SW480 (cell line): ENCODE data around the gene GLRB.
A peak's percentile ranks its signal among the peaks of the same experiment; 100 is the strongest.
"Not testable (repeated sequence)": the region's sequence is repeated elsewhere in the genome, so short reads cannot be mapped to it uniquely, and the experiment has no call there.

Source experiments
- DNase-seq: peaks from one replicate; pipeline ENCODE4 v3.0.0-alpha.2; 2016; ENCODE audit warnings: low spot score

The GLRB gene

DNA sequence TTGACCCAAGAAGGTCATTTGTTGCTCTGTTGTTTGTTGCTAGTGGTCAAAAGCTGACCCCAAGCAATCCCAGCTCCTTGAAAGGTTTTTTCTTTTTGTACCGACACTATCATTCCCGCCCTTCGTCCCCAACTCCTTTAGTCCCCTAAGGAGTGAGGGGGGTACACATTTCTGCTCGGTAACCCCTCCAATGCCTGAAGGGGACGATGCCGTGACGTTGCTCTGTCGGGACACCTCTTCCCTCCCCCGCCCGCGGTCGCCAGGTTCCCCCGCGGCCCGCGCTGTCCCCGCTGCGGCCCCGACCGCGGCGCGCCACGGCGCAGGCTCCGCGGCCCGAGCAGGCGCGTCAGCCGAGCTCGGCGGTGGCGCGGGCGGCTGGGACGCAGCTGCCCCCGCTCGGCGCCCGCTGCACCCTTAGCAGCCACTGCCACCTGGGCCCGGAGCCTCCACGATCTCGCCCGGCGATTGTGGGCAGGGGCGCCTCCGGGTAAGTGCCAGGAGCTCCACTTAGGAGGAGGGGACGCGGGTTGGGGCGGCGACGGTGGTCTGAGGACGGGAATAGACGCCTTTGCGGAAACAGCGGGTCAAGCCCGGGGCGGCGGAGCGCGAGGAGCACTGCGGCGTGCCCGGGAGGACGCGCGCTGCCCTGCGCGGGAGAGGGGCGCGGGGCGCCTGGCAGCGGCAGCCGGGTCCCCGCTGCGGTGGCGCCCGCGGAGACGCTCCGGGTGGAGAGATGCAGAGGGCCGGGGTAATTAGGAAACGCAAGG lies at the start of gene GLRB:
Gene GLRB, plus strand, starts transcription at position 340 of the 767 bp plus-strand sequence. CDS start 1,875 bp downstream, outside the sequence.
- no peak for DNase-seq

DNA sequence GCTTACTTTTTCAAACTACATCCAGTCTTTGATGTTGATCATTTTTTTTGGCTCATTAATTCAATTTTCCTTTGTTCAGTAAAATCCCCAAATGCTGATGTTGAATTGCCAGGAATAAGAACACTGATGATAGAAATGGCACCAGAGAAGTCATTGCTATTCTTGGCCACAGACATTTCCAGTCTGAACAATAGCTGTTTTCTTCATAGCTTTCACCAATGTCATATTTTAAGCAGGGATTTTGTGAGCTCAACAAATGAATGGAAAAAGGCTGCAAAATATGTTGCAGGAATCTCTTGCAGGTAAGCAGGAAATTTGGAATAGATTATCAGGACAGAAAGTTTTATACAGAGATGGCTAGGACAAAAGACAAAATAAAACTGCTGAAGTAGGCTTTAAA lies 40.5 kb upstream of the GLRB start:
- DNase-seq, result no peak

DNA sequence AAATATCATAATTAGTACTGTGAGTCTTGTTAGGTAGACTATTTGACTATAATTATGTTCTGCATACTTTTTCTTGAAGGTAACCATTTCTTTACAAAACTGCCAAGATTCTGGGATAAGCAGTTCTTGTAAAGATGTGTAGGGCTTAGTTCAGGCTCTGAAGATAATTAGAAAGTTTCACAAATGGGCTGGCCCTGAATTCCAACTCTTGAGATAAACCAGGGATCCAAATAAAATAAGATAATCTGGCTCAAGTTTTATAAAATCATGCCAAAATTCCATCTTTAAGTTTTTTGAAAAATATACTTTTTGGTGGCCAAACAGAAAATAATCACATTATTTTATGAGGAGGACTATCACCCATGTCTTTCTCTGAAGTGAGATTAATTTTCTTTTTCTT lies 35.5 kb upstream of the GLRB start:
- DNase-seq, result no peak

DNA sequence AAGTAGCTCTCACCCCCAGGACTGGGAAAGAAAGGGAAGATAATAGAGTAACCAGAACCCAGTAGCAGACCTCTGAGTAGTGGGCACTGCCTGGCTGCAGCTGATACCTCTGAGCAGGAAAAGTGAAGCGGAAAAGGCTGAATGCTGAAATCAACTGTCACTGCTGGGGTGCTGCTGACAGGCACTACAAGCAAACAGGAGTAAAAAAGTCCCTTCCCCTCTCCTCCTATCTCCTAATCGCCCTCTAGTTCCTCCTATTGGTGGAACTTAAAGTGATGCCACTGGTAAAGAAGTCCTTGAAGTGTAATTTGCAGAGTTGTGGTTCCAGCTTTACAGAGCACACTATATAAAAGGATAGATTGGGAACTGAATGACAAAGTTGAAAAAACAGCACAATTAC lies 32.8 kb upstream of the GLRB start:
- DNase-seq, result peak; percentile 1

DNA sequence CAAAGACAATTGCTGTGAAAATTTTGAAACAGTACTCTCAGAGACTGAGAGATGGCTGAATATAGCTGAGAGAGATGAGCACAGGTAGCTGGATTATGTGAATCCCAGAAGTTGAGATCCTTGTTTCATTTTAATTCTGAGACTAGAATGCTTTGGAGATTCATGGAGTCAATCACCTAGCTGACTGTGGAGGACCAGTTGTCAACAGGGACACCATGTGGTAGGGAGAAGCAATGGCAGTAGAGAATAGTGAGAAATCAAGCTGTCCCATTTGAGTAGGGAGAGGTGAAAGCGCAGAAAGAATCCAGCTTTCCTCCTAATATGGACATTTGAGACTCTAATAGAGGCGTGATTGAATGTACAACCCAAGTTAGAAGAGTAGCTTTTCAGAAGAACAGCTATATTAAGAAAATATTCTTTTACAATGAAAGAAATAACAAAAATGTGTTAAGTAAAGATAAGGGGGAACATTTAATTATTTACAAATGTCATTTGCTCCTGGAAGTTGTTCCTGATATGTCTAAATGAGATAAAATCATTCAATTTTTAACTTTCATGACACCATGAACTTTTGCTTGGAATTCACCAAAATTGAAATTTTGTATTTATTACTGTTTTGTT lies 30.3 kb upstream of the GLRB start:
- peak; percentile 41 for DNase-seq

DNA sequence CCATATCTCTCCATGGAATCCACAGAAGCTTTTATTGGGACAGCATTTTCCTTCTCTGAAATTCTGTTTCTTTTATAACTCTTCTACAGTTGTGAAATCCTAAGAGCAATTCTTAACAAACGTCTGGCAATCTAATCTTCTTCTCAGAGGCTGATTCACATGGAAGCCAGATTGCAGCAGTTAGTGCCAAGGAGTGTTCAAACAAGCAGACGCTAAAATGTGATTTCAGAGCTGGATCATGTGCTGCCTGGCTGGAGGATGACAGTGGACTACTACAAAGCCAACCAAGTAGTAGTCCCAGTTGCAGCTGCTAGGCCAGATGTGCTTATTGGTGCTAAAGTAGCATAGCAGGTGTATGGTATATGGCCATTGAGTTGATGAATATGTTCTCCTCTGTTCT lies 27.7 kb upstream of the GLRB start:
- DNase-seq, result no peak

DNA sequence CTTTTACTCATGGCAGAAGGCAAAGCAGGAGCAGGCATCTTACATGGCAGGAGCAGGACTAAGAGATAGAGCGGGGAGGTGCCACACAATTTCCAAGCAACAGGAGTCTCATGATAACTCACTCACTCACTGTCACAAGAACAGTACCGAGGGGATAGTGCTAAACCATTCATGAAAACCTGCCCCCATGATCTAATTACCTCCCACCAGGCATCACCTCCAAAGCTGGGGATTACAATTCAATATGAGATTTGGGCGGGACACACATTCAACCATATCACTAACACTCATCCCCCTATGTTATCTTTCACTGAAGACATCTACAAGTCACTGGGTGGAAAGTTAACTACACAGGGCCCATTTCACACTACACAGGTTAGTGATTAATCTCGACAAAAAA lies 25.4 kb upstream of the GLRB start:
- no peak for DNase-seq

DNA sequence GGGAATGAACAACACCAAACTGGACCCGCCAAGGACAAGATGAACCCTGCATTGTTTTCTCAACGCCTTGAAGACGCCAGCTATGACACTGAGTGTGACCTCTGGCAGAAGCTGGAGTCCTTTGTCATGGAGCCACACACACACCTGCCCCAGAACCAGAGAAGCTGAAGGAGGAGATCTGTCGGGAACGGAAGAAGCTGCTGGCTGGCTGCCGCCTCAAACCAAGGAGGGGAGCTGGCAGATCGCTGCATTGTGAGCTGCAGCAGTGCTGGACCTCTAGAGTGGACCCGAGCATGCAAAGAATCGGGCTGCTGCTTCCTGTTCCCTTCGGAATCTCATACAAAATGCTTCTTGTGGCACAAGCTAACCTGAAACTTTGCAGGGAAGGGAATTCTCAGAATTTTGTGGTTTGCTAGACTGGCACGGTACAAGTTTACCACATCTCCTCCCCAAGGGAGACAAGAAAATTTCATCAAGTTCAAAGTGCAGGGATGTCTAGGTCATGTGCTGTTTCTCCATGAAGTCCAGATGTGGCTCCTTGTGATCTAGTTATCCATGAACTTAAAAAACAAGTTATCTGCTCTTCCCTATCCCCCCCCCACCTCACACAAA lies 23.4 kb upstream of the GLRB start:
- no peak for DNase-seq

DNA sequence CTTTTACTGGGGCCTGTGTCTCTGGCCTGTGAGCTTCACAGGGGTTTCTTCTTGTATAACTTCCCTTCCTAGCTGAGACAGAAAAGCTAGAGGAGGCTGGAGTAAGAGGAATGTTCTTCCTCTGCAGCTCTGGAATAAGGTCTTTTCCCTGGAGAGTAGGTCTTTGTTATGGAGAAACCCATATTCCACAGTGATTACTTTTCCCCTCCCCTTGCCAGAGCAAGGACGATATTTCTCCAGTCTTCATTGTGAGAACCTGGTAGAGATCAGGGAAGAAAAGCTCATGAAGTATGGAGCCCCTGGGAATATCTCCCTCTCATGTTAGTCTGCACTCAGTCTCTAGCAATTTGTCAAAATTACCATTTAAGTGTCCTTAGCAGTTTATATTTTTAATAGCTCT lies 18.7 kb upstream of the GLRB start:
- DNase-seq, result no peak

DNA sequence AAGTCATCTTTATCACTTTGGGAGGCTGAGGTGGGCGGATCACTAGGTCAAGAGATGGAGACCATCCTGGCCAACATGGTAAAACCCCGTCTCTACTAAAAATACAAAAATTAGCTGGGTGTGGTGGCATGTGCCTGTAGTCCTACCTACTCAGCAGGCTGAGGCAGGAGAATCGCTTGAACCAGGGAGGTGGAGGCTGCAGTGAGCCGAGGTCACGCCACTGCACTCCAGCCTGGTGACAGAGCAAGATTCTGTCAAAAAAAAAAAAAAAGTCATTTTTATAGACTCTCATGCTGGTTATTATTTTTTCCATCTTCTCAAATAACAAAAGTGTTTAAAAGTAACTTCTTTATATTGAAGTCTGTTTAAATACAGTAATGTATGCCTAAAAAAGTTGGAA lies 17.1 kb upstream of the GLRB start:
- DNase-seq, result not testable (repeated sequence)

DNA sequence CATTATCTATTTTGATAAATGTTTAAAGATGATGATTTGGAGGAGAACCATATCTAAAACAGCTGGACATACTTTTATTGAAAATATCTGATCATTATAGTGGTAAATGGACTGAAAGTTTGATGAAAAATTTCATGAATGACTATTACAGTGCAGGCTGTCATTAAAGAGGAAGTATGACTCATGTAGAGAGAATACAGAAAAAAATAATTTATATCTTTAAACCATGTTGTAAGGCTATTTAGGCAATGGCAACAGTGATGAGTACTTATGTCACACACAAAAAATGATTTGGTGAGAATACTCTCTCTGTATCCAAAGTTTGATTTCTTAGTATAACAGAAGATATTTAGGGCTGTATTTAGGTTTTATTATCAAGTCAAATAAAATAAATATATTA lies 3.9 kb upstream of the GLRB start:
- no peak for DNase-seq

DNA sequence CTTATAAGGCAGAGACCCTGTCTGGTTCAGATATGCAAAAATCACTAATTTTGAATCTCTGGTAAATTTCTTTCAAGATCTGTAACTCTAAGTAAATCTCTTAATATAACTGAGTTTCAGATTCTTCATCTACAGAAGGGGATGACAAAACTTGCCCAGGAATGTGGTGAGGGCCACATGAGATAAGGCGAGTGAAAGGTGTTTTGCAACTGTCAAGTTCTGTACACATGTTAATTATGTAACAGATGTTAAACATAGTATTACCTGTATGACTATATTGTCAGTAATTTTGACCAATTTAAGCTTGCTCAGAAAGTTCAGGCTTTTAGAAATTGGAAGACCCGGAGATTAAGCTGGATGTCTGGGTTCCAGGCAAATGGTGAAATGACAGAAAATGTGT lies 549 bp upstream of the GLRB start:
- no peak for DNase-seq

DNA sequence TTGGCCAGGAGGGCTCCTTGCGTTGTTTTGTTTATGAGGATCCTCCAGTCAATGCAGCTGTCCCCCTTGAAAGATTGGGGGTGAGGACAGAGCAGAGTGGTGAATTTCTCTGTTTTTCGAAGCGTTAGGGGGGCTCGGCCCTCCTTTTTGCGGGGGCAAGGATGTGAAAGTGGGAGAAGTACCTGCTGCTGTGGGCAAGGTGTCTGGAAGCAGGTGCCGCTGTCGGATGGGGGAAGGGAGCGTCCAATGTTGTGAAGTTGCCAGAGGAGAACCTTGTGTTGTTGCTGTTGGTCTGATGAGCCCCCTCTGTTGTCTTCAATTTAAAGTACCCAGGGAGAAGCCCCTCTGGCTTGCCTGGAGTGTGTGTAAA lies 613 bp downstream of the GLRB start:
- no peak for DNase-seq

DNA sequence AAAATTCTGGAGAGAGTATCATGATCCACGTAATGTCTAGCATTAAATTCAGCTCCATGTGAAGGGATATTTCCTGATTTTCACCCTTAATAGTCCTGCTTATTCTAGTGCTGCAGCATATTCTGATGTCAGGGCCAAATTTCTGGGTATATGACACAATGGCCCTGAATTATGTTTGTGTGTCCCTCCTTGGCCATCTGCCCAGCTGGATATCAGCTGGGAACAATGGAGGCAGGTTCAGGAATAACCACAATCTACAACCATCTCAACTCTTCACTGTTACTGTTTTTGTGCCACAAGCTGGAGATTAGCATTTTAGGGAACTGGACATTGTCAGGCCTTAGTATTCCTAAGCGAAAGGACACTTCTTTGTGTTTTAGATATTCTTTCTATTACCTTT lies 3.5 kb downstream of the GLRB start:
- no peak for DNase-seq

DNA sequence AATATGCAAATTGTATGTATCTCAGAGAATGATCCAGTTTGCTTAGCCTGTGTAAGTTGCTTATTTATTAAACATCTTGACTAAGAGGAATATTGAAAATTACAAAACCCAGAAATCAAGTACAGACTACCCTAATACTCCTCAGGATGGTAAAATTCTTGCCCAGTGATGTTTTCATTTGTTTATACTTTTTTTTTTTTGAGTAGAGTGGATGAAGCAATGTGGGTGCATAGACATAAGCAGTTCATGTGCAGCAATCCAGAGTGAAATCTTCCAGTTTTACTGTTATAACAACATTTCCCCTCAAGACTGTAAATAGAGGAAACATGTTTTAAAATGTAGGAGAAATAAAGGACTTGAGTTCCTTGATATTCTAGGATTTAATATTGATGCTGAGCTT lies 4.7 kb downstream of the GLRB start:
- DNase-seq, result no peak

DNA sequence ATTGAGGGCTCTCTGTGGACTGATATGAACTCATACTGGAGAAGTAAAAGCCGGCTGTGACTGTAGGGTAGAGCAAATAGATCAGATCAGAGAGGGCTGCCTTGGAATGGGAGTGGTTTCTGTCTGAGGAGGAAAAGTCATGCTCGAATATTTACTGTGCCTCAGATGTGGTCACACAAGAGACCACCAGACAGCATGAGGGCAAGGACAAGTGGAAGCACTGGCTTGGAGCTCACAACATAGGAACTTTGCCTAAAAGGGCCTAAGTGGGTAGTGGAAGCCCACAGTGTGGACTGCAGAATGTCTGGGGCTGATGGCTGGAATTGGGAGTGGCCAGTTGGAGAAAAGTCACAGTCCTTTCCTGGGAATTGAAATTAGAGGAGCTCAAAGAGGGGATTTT lies 19.8 kb downstream of the GLRB start:
- no peak for DNase-seq

DNA sequence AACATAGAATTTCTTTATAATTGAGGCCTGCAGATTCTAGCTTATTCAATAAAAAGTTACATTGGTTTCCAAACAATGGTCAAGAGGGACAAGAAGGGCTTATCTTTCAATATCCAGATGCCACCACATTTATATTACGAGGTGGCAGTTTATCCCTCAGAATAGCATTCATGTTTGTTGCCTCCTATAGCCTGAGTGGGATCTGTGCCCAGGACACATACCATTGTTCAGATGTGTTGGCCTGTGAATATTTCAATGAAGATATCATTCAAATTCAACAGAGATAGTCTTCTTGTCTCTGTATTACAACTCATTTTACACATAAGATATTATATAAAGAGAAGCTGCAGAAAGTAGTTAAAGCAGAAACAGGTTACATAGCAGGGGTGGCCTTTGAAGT lies 20.5 kb downstream of the GLRB start:
- DNase-seq, result no peak

DNA sequence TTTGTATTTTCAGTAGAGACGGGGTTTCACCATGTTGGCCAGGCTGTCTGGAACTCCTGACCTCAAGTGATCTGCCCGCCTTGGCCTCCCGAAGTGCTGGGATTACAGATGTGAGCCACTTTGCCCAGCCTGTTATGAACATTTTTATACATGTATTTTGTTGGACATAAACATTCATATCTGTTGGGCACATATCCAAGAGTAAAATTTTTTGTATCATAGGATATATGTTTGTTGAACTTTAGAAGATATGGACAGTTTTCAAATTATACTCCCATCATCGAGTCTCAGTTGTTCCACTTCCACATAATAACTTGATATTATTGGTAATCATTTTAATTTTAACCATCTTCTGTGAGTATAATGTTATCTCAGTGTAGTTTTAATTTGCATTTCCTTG lies 23.6 kb downstream of the GLRB start:
- no peak for DNase-seq

DNA sequence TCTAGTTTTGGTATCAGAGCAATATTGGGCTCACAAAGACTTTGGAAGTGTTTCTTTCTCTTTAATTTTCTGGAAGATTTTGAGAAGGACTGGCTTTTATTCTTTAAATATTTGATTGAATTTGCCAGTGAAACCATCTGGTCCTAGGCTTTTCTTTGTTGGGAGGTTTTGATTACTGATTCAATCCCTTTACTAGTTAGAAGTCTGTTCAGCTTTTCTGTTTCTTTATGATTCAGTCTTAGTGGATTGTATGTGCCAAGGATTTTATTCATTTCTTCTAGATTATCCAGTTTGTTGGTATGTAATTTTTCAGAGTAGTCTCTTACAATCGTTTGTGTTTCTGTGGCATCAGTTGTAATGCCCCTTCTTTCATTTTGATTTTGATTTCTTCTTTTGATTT lies 28.6 kb downstream of the GLRB start:
- no peak for DNase-seq

DNA sequence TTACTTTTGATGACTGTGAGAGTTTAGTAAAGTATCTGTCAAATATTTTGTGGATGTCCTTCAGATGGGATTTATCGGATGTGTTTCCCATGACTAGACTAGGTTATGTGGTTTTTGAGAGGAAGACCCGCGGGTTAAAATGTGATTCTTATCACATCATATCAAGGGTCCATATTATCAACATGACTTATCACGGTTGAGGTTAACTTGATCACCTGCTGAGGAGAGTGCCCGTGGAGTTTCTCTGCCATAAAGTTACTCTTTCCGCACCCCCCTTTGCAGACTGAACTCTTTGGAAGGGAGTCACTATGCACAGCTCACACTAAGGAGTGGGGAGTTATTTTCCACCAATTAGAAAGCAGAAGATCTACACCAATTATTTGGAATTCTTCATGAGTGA lies 38.7 kb downstream of the GLRB start:
- no peak for DNase-seq

DNA sequence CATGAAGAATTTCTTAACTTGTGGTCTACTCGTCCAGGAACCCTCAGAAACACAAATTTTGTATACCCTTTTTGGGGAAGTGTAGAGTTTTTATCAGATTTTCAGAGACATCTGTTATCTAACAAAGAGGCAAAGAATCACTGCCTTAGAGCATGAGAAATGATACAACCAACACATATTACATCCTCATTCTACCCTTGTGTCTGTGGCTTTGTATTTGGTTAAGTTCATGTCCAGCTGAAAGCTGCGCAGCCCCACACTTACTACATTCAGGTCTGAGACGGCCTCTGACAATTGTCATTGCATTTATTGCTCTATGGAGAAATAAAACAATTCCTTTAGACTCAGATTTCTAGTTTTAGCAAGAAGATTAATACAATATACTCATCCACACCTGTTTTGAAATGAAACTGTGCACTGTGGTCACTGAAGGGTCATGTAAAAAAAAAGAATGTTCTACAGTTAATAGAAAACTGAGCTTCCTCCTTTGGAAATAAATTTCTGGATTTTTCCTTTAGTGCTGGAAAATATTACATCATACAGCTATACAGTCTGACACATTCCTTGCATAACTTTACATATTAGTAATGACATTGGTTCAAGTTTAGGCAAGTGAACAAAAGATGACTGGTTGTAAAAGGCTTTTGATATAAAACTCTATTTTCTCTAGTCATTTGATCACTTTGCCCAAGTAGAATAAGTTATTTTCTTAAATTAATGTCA lies 39.8 kb downstream of the GLRB start:
- peak; percentile 12 for DNase-seq

DNA sequence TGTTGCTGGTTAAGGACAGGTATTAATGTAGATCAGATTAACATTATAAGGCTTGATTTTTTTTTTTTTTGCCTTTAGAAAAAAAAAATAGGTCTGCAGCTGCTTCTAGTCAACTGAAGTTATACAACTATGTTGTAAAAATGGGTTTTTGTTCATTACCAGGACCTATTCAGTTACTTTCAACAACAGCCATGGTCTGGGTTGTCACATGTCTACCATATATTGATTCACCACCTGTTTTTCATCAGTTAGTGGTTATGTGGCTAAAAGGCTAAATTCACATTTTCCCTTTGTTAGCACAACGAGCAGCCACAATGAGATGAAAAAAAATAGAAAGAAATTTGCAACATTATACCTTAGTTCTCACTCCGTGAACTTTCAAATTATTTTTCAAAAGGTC lies 45.5 kb downstream of the GLRB start:
- no peak for DNase-seq

DNA sequence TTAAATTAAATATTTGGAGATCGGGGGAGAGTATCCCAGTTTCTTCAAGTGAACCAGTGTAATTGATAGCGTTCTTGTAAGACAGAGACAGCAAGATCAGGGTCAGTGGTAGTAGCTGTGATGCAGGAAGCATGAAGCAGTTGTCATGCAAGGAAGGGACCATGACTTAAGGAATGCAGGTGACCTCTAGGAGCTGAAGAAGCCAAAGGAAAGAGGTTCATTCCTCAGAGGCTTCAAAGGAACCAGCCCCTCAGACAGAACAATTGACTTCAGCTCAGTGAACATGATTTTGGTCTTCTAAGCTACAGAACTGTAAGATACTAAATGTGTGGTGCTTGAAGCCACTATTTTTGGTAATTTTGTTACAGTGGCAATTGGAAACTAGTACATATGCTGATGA lies 51.6 kb downstream of the GLRB start:
- no peak for DNase-seq
